ACC112 (cell line): Measurements from ENCODE around the gene GYPA.
A peak's percentile ranks its signal among the peaks of the same experiment; 100 is the strongest.
"Not testable (repeated sequence)": the region's sequence is repeated elsewhere in the genome, so short reads cannot be mapped to it uniquely, and the experiment has no call there.

Source experiments
- H2AFZ ChIP-seq: fragments of 200-600 bp; sonication (generic); one replicate; pipeline ENCODE4 v1.6.0; 2017; ENCODE audit warnings: antibody characterized with exemption, low read length; ENCODE audit not compliant: unreplicated experiment
- H3K27ac ChIP-seq: fragments of 200-600 bp; sonication (generic); 2 replicates; pipeline ENCODE4 v1.5.1; 2014; ENCODE audit warnings: low read depth, mild to moderate bottlenecking, antibody characterized with exemption, low read length, moderate library complexity
- H3K27me3 ChIP-seq: fragments of 200-600 bp; sonication (generic); 2 replicates; pipeline ENCODE4 v1.6.1; 2014; ENCODE audit warnings: mild to moderate bottlenecking, antibody characterized with exemption, low read length, moderate library complexity, mixed read lengths; ENCODE audit not compliant: insufficient read depth
- H3K36me3 ChIP-seq: fragments of 200-600 bp; sonication (generic); 2 replicates; pipeline ENCODE4 v1.6.1; 2016; ENCODE audit warnings: mild to moderate bottlenecking, antibody characterized with exemption, low read length, moderate library complexity, mixed read lengths; ENCODE audit not compliant: insufficient read depth
- H3K4me1 ChIP-seq: fragments of 200-600 bp; sonication (generic); one replicate; pipeline ENCODE4 v1.6.1; 2016; ENCODE audit warnings: low read length, mixed read lengths; ENCODE audit not compliant: insufficient read depth, unreplicated experiment, control insufficient read depth
- H3K4me3 ChIP-seq: fragments of 200-600 bp; sonication (generic); 2 replicates; pipeline ENCODE4 v1.5.1; 2014; ENCODE audit warnings: mild to moderate bottlenecking, low read depth, low read length
- H3K79me2 ChIP-seq: fragments of 200-600 bp; sonication (generic); one replicate; pipeline ENCODE4 v1.6.0; 2016; ENCODE audit warnings: low read length; ENCODE audit not compliant: control insufficient read depth, unreplicated experiment, insufficient read depth

The GYPA gene

DNA sequence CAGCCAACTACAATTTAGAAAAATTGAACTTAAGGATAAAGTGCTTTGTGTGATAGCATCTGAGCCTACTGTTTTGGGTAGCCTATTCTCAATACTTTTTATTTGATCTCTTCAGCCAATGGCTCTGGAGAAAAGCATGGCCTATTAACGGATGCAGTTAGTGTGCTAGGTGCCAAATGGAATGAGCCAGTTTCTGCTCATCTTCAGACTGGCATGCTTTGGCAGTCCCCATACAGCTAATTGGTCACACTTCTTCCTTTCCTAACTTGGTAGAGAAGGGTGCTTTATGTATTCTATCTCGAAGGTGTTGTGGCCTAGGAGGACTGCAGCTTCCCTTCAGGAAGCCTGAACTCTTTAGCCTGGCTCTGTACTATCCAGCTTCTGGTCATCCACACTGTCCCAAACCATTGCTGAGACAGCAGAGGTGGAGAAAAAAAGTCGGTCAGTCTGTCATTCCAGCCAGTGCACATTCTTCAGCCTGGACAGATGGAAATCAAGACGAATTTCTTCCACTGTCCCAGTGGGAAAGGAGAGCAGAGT, 11.1 kb downstream of the GYPA start:
- H3K27me3 ChIP-seq, H3K36me3 ChIP-seq, H3K4me1 ChIP-seq, H2AFZ ChIP-seq, H3K27ac ChIP-seq, H3K79me2 ChIP-seq, H3K4me3 ChIP-seq: not testable (repeated sequence)

GRCh38 chr4:144128709-144129320, 11.7 kb downstream of the GYPA start:
- not testable (repeated sequence) for H3K4me3 ChIP-seq, H3K79me2 ChIP-seq, H3K27ac ChIP-seq, H3K4me1 ChIP-seq, H3K36me3 ChIP-seq, H2AFZ ChIP-seq, H3K27me3 ChIP-seq

DNA sequence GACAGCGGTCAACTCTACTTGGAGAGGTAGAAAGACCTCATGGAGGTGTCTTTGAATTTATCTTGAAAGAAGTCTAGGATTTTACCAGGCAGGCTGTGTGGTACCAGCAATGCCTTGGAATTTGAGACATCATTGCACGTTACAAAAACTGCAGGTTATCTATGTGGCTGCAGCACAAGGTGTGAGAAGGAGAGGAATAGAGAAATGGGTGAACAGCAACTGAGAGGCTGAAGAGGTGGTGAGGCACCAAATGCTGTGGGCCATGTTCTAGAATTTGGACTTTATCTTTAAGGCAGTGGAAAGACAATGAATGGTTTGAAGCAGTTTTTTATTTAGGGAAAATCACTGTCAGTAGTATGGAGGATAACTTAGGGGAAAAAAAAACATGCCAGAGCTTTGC, 15.4 kb downstream of the GYPA start:
- not testable (repeated sequence) for H3K36me3 ChIP-seq, H3K4me3 ChIP-seq, H3K27ac ChIP-seq, H3K79me2 ChIP-seq, H3K27me3 ChIP-seq, H2AFZ ChIP-seq, H3K4me1 ChIP-seq

DNA sequence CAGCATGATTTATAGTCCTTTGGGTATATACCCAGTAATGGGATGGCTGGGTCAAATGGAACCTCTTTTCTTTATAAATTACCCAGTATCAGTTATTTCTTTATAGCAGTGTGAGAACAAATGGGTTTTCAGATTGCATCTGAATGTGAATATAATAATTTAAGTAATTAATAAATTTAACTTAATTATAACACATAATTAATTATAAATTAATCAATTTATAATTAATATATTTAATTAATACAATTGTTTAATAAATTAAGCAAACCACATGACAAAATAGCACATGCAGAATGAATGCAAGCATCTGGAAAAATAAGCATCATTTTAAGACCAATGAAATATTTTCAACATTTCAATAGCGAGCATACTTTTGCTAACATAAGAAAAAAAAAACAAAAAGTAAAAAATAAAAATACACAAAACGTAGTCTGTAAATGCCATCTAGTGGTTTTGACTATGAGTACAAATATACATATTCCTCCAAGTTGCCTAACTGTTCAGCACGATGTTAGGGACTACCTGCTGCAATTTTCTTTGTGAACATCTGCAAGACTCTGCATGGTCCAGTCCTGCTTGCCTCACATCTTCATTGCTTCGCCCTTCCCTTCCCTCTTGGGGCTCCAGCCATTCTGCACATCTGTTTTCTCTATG, 16.4 kb downstream of the GYPA start:
- not testable (repeated sequence) for H3K4me3 ChIP-seq, H3K79me2 ChIP-seq, H3K27ac ChIP-seq, H3K4me1 ChIP-seq, H3K36me3 ChIP-seq, H3K27me3 ChIP-seq, H2AFZ ChIP-seq

- H3K27me3 ChIP-seq, H3K79me2 ChIP-seq, H2AFZ ChIP-seq, H3K4me1 ChIP-seq, H3K4me3 ChIP-seq, H3K27ac ChIP-seq, H3K36me3 ChIP-seq: not testable (repeated sequence)
Measured at GRCh38 chr4:144123269-144123668, 17.2 kb downstream of the GYPA start.

DNA sequence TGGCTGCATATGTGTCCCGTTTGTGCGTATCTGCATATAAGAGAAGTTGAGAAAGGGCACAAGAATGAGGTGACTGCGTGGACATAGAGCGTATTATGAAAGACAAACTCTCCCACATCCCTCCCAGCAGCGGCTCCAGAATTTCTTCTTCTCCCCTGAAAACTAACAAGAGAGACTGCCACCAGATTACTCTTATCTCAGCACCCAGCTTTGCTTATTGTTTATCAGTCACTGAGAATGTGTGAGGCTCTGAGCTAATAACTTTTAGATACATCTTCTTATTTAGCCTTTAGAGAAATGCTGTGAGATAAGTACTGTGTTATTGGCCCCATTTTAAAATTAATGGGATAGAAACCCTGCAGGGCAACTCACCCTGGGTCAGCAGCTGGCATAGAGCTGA, 20.8 kb downstream of the GYPA start:
- H3K36me3 ChIP-seq, H3K27me3 ChIP-seq, H3K27ac ChIP-seq, H3K79me2 ChIP-seq, H3K4me3 ChIP-seq, H3K4me1 ChIP-seq, H2AFZ ChIP-seq: not testable (repeated sequence)

GRCh38 chr4:144115519-144115918, 25.0 kb downstream of the GYPA start:
- H3K27me3 ChIP-seq, result no peaks in the 10 kb centered on the region
- H3K4me1 ChIP-seq, result peaks cover 5% of the 10 kb centered on the region
- H3K79me2 ChIP-seq, result no peaks in the 10 kb centered on the region
- H3K4me3 ChIP-seq, result peak overlapping the region; percentile 66
- H3K36me3 ChIP-seq, result no peaks in the 10 kb centered on the region
- H2AFZ ChIP-seq, result peak overlapping the region; percentile 94
- H3K27ac ChIP-seq, result no peak overlapping the region

DNA sequence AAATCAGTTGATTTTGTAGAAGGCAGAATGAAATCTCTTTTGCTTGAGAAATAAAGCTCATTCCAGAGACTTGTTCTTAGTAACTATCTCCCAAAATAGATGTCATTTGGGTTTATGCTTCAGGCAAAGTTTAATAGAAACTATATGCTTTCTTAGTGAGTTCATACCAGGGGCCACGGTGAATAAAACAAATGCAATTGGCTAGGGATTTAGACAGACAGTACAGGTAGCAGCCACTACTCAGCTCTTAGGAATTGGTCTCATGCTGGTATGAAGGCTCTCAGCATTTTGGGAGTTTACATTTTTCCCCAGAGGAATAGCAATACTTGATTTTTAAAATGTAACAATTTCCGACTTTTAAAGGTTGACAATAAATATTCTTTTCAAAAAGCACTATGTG, 27.0 kb downstream of the GYPA start:
- H3K36me3 ChIP-seq, result no peaks in the 10 kb centered on the region
- peaks cover 5% of the 10 kb centered on the region for H3K4me1 ChIP-seq
- H2AFZ ChIP-seq, result no peak overlapping the region
- H3K27me3 ChIP-seq, result no peaks in the 10 kb centered on the region
- H3K27ac ChIP-seq, result no peak overlapping the region
- no peaks in the 10 kb centered on the region for H3K79me2 ChIP-seq
- H3K4me3 ChIP-seq, result no peak overlapping the region

DNA sequence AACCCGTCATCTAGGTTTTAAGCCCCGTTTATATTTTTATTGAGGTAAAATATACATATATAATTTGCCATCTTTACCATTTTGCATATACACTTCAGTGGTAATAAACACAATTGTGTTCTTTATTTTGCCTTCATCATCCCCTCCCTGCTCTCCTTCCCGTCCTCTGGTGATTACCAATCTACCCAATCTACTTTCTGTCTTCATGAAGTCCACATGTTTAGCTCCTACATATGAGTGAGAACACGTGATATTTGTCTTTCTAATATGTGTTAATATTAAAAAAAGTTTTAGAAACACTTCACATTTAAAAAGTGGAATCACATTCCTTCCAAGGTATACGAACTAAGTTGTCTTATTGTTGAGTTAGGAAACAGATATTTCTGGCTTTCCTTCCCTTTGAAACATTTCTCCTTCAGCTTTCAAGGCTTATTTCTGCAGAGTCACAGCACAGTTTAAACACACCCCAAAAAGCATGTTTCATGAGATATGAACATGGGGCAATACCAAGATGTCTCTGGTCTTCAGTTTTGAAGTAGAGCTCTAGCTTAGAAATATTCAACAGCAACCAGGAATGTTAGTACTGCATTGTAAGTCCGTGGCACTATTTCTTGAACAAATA, 35.9 kb downstream of the GYPA start:
- no peaks in the 10 kb centered on the region for H3K27me3 ChIP-seq
- no peak overlapping the region for H3K4me3 ChIP-seq
- no peak overlapping the region for H3K27ac ChIP-seq
- no peaks in the 10 kb centered on the region for H3K4me1 ChIP-seq
- no peak overlapping the region for H2AFZ ChIP-seq
- H3K79me2 ChIP-seq, result no peaks in the 10 kb centered on the region
- no peaks in the 10 kb centered on the region for H3K36me3 ChIP-seq

GRCh38 chr4:144097776-144098175, 42.7 kb downstream of the GYPA start:
- not testable (repeated sequence) for H3K4me3 ChIP-seq, H3K27ac ChIP-seq, H3K79me2 ChIP-seq, H3K36me3 ChIP-seq, H2AFZ ChIP-seq, H3K4me1 ChIP-seq, H3K27me3 ChIP-seq

DNA sequence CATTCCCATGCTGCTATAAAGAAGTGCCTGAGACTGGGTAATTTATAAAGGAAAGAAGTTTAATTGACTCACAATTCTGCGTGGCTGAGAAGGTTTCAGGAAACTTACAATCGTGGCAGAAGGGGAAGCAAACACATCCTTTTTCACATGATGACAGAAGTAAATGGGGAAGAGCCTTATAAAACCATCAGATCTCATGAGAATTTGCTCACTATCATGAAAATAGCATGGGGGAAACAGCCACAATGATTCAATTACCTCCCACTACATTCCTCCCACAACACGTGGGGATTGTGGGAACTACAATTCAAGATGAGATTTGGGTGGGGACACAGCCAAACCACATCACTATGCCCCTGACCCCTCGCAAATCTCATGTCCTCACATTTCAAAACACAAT, 46.5 kb downstream of the GYPA start:
- not testable (repeated sequence) for H3K27me3 ChIP-seq, H3K79me2 ChIP-seq, H3K36me3 ChIP-seq, H3K27ac ChIP-seq, H3K4me3 ChIP-seq, H3K4me1 ChIP-seq, H2AFZ ChIP-seq
